ENCODE results near the gene CA10.

CA10 gene

DNA sequence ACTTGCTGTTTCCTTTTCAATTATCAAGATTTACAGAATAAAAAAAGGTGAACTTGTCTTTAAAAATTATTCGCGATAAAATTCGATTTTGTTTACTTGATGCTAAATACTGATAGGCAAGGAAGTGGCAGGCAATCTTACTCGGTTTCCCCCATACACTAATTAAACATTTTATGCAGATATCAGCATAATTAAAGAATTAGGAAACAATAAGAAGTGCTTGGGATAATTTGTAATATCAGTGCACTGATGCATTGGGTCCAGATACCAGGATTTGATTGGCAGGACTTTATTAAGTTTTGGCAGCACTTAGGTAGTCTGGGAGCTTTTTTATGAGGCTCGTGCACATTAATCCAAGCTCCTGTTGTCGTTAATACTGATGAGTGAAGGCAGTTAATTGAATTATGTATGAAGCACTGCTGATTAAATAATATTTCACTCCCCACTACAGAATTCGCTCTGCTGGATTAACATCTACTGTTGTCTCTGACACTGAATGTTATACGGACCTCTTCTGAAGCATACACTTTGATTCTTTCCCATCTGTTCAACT lies 165.6 kb downstream of the CA10 start:
- DNase-seq (ENCODE audit: extremely low spot score, insufficient read length, low read depth): no peak

DNA sequence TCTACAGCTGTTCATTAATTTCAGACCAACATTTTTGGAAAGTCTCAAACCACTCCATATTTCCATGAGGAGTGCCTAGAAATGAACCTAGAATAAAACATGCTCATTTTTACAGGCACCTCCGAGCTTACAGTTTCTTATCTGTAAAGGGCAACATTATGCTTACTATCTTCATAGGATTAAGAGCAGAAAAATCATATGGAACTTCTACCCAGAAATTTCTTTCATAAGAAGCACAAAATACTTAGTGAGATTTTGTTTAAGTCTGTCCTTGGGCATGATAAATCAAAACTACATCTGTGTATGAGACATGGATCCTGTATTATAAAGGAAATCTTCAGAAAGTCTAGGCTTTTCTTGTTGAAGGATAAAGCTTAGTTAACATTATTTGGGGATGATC lies 187.4 kb downstream of the CA10 start:
- DNase-seq (ENCODE audit: extremely low spot score, insufficient read length, low read depth) (no peak), FAIRE-seq (no peak)

More for the DNA sequence above, 165.6 kb downstream of the CA10 start:
- FAIRE-seq: no peak

DNA sequence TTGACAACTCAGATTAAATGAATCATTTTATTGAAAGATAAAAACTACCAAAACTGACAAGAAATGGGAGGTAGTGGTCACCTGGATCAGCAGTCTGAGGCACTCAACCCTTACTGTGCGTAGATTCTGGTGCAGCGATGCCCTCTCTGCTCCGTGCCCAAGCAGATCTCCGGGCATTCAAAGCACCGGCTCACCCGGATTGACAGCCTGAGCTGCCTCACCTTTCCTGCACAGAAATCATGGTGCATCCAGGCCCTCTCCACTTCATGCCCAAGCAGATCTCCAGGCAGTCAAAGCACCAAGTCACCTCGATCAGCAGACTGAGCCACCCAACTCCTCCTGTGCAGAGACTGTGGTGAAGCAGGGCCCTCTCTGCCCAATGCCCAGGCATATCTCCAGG lies 196.8 kb downstream of the CA10 start:
- FAIRE-seq (no peak), DNase-seq (ENCODE audit: extremely low spot score, insufficient read length, low read depth) (no peak)

DNA sequence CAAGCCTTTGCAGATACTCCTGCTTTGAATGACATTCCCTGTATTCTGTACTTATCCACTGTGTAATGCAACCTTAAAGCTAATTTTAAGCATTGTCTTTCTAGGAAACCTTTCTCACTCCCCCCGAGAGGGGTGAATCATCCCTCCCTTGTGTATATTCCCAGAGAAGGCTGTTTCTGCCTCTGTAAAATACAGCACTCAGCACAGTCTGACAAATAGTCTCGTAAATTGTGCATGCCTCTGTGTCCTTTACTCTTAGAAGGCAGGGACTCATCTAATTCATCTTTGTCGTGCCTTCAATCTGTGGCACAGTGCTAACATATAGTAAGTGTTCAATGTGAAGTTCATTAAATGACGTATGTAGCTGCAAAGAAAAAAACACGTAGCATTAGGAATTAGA lies 200.7 kb downstream of the CA10 start:
- FAIRE-seq (no peak), DNase-seq (ENCODE audit: extremely low spot score, insufficient read length, low read depth) (no peak)

DNA sequence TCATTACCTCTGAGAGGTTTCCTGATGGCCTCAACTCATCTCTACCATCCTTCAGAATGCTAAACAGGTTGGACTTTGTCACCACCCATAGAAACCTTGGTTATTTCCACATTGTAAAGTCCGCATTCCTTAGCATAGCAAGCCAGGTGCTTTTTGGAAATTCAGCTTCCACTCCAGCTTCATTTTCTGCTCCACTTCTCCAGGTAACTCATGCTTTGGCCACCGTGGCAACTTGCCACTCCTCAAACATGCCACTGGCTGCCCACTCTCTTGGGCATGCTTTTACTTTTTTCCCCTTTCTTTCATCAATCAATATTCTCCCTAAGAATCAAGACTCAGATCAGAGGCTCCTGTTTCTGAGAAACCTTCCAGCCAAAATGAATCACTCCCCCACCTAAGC lies 203.3 kb downstream of the CA10 start:
- DNase-seq (ENCODE audit: extremely low spot score, insufficient read length, low read depth) (no peak), FAIRE-seq (no peak)

DNA sequence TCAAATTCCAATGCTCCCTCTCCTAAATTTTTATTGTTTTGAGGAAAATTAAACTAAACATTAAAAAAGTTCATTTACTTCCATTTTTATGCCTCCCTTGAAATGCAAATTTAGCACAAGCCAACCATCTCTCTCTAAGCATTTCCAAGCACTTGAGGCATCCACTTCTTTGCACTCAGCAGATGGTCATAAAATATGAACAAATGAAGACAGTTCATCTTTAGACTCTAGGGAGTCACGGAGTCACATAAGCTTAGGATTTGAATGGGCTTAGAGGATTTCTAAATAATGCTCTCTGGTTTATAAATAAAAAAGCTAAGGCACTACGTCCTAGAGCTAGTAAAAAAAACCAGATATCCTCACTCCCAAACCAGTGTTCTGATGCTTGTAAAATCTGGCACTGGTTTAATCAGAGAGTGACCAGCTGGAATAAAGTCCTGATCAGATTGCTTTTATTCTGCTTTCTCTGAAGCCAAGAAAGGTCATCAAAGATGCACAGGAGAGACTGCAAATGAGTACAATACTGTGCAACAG lies 204.2 kb downstream of the CA10 start:
- FAIRE-seq (no peak), DNase-seq (ENCODE audit: extremely low spot score, insufficient read length, low read depth) (no peak)

DNA sequence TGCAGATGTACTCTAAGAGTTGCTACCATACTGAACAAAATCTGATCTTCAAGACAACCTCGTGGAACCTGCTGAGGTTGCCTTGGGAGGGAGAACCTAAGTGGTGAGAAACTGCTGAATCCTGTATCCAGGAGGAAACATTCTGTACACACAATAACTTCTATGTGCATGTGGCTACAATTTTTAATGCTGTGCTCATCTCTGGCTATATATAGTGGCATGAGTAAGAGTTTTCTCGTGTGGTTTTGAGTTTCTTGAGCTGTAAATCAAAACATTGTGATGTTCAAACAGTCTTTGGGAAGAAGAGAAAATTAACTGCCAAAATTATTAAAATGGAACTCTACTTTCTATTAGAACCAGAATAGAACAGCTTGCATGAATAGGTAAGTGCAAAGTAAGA lies 206.8 kb downstream of the CA10 start:
- no peak for FAIRE-seq
- DNase-seq (ENCODE audit: extremely low spot score, insufficient read length, low read depth): no peak

DNA sequence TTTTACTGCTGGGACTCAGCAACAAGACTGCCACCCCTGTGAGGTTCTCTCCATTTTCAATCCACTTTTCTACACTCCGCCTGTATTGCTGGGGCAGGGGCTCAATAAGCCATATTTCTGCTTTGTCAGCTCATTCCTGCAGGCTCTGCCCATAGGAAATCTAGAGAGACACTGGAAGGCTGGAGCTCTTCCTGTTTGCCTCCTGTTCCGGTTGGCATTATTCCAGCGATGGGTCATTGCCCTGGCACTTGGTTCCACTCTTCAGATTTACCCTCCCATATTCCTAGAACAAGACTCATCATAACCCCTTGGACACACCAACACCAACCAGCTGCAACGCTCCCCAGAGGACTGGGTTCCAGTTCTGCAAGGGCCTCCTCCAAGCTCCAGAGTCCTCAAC lies 210.4 kb downstream of the CA10 start:
- no peak for DNase-seq (ENCODE audit: extremely low spot score, insufficient read length, low read depth)
- no peak for FAIRE-seq

DNA sequence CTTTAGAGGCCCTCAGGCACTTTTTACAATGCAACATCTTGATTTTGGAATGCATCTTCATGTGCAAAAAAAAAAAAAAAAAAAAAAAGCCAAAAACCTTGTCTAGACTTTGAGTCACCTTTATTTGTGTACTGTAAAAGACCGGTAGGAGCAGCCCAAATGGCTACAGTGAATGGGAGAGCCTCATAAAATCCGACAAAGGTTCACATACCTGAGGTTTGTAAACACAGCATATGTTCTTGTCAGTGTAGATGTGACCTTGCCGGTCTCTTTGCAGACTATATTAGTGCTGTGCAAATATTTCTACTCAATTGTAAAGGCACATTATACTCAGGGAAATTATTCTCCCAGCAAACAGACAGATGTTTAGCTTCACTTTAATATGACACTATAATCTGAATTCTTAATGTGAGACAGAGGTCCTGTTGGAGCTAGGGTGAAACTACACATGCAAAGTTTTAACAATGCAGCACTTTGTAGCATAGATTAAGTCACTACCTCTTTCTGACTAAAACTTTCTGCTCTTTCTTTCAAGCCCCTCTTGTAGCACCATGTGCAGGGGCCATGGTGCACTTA lies 211.3 kb downstream of the CA10 start:
- DNase-seq (ENCODE audit: extremely low spot score, insufficient read length, low read depth): no peak
- no peak for FAIRE-seq

DNA sequence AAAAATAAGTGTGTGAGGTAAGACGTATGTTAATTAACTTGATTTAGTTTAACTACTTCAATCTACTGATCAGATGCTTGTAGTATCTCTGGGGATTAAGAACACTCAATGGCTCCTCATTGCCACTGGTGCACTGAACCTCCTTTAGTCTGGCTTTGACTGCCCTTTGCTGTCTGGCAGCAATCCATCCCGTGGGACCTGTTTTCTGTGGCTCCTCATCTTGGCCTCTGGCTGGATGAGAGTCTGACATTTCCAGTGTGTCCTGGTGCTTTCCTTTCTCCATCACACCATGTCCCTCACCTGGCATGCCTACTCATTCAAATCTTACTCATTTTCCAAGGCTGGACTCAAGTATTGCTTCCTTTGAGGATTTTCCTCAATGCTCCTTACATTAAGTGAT lies 212.2 kb downstream of the CA10 start:
- DNase-seq (ENCODE audit: extremely low spot score, insufficient read length, low read depth) (no peak), FAIRE-seq (no peak)

DNA sequence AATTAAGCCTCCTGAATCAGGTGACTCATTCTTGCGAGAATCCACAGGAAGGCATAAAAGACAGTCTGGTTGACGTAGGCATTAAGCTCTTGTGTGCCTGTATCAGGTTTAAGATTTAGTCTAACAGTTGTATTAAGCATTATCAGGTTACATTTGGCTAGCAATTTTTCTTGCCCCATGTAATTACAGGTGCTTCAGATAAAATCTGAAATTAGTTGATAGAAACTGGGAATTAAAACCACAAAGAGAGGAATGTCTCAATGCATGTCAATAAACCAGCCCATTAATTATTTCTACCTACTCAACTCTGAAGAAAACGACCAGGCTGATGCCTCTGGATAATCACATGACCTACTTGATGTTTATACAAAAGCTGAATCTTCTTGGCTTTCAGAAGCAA lies 217.2 kb downstream of the CA10 start:
- FAIRE-seq (no peak), DNase-seq (ENCODE audit: extremely low spot score, insufficient read length, low read depth) (no peak)

DNA sequence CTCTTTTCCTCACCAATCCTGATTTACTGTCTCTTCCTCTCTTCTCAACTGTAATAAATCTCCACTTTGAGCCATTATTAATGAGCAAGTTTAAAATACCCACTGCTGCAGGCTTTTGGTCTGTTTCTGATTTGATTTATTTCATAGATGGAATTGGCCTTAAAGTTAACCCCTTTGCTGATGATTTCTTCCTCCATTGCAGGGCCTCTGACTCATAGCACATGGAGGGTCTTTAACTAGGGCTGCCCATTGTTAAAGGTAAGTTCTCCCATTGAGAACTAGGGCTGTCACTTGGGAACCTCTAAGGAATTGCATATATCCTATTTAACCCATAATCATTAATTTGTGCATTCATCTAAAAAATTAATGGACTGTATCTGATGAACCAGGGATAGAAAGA lies 221.2 kb downstream of the CA10 start:
- FAIRE-seq: no peak
- no peak for DNase-seq (ENCODE audit: extremely low spot score, insufficient read length, low read depth)

DNA sequence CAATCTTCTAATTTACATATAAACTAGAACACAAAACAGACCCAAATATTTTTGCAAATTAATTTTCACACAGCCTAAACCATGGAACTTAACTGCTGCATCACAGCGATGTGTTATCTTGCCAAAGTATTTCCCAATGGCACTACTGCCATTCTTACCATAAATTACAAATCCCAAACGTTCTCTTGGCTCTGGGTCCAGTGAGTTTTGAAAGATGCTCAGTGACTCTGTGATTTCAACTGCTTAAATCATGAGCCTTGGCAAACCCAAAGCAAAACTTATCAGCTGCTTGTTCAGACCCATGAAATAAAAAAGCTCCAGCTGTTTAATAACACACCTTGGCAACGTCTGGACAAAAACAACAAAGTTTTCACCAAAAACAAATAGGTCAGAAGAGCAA lies 223.0 kb downstream of the CA10 start:
- FAIRE-seq: no peak

DNA sequence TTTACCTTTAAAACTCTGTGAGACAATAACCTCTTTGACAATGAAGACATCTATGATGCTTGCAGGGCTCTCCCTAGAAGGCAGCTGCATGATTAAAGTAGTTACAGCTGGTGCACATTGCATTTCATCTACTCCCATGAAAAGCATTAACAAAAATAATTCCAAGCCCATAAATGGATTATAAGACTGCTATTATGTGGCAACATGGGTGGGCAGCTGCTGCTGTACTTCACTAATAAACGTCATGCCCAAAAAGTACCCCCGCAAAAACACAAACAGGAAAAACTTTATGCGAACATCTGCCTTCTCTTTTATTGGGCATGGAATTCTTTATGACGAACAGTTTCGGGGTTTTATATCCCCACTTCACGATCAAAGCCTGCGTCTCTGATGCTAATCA lies 224.9 kb downstream of the CA10 start:
- no peak for FAIRE-seq
- no peak for DNase-seq (ENCODE audit: extremely low spot score, insufficient read length, low read depth)

More for the DNA sequence above, 223.0 kb downstream of the CA10 start:
- DNase-seq (ENCODE audit: extremely low spot score, insufficient read length, low read depth): no peak

DNA sequence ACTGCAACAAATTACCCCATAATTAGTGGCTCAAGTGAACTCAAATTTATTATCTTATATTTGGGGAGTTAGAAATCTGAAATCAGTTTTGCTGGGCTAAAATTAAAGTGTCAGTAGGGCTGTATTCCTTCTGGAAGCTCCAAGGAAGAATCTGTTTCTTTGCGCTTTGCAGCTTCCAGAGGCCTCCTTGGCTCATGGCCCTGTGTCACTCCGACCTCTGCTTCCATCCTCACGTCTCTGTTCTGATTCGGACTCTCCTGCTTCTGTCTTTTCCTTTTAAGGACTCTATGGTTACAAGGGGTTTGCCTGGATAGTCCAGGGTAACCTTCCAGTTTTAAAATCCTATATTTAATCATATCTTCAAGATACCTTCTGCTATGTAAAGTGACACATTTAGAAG lies 232.1 kb downstream of the CA10 start:
- DNase-seq (ENCODE audit: extremely low spot score, insufficient read length, low read depth): no peak
- FAIRE-seq: no peak

DNA sequence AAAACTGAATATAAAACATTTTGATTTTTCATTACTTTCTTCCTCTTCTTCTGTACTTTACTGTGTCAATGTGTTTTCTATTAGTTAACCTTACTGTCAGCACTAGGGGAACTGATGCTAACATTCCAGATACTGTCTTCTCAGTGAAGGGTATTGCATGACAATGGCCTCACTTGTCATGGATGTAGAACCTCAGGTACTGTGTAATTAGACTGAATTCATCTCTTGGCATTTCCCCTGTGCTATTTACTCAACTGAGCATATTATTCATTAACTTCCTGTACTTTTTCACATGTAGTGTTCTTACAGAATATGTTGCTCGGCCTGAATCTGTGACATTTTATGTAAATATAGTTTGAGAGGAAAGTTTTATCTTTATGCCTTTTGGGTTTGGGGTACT lies 237.0 kb downstream of the CA10 start:
- DNase-seq (ENCODE audit: extremely low spot score, insufficient read length, low read depth) (no peak), FAIRE-seq (no peak)

DNA sequence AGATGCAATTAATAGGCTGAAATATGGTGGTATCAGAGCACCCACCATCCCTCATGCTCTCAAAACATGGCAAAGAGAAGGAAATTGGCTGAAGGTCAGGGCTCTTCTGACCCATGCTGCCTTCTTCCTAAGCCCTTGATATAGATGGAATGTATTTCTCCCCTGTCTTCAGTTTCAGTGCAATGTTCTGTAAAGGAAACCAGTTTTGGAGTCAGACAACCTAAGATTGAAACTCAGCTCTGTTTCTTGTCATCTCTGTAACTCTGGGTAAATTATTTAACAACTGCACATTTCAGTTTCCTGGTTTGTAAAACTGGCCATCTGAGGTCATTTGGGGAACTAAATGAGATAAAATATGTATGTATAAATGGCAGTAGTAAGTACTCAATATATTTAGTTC lies 243.9 kb downstream of the CA10 start:
- FAIRE-seq (no peak), DNase-seq (ENCODE audit: extremely low spot score, insufficient read length, low read depth) (no peak)

DNA sequence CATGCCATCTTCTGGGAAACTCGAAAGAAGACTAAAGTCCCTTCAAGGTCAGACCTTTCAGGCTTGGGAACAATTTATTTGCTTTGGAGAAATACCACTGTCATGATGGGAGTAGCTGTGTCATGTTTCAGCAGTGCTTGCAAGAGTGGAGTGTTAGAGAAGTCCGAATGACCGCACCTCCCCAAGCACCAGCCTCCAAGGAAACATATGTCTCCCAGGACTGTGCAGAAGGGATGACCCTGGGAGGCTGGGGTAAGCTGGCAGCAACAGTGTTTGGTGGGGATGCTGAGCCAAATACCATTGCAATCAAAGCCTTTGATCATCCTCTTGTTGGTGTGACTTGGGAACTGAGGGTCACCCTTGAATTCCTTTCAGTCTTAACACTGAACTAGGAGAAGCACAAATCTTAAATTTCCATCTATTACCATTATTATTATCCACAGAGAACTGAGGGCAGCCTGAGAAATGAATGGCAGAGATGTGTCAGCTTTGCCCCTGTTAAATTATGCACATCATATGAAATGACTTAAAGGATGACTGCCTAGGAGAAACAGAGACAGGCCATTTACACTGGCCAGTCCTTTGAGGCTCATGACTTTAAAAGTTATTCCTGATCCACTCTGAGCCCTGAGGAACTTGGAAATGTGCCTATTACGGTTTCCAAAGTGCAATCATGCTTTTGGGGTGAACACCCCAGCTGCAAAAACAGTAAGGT lies 244.9 kb downstream of the CA10 start:
- DNase-seq (ENCODE audit: extremely low spot score, insufficient read length, low read depth) (no peak), FAIRE-seq (no peak)

DNA sequence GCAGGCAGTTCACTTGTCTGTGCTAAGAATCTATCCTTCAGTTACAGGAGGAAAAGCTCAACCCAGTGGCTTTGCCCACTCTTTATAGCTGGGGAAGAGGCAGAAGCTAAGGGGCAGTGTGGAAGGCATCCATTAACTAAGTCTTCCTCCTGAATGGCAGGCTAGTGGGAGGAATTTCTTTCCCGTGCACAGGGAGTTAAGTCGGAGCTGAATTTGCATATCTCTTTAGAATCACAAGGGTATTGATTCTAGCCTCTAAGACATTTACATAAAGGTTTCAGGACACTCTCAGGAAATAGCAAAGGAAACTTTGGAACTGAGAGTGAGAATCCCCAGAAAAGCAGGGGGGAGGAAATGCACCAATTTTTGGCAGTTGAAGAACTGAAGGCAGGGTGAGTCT lies 245.6 kb downstream of the CA10 start:
- FAIRE-seq (no peak), DNase-seq (ENCODE audit: extremely low spot score, insufficient read length, low read depth) (no peak)

DNA sequence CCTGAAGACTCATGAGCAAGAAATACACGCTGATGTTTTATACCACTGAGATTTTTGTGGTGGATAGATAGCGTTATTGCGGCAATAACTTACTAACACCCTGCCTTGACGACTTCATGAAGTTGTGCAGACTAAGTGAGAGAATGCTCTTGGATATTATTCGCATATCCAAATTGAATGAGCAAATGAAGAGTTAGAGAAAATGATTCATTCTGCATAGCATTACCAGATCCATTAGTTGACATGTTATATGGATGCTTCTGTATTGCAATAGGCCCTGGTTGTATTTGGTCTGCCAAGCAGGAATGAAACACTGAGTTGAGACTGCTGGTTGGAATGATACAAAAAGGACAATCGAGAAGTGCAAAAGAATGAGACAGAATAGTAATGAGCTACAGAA lies 247.3 kb downstream of the CA10 start:
- DNase-seq (ENCODE audit: extremely low spot score, insufficient read length, low read depth) (no peak), FAIRE-seq (no peak)

DNA sequence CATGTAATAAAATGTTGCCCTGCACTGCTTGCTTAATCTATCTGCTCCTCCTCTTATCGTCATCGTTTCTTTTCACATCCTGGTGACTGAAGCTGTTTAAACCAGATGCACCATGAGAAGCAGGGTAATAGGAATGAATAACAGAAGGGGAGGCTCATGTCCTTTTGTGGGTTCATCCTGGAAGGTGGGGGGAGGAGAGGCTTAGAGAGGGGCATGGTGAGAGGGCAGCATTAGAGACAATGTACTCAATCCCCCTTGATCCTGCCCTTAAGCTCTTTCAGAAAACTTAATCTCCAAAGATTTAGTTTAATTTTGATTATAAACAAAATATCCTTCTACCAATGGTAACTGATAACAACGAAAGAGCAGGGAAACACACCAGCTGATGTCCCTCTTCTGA lies 248.5 kb downstream of the CA10 start:
- FAIRE-seq: no peak
- DNase-seq (ENCODE audit: extremely low spot score, insufficient read length, low read depth): no peak

Measured in GM18507 (cell line).